ENCODE results near the gene PSMB11. TPM values are rescaled to one million over a fixed set of nuclear protein-coding genes. Genes with fewer than 3 reads are reported as not detected.
"Not testable (repeated sequence)": the region's sequence is repeated elsewhere in the genome, so short reads cannot be mapped to it uniquely, and the experiment has no call there.

The PSMB11 gene
- total and polyA plus RNA-seq, 11 donors = not detected

DNA sequence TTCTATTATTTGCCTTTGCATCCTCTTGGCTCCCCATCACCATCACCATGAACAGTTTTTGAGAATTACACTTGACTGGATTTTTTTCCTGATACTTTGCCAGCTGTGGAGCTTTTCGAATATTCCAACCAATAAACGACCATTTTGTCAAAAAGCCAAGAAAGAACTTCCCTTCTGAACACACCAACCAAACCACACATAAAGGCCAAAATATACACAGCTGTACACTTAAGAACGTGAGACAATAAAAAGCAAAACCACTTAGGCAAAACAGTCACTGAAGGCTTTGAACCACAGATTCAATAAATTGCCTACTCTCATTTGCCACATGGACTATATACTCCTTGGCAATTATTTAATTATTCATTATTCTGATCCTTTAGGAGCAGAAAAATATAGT is 33.2 kb upstream of the PSMB11 start:
- Histone ChIP-seq H3K4me3 (peak overlapping the region in 1 of 12 donors; percentile 62), H3K4me1 (peaks cover 0 to 36% (median 17%) of the 10 kb centered on the region in 12 donors), H3K27me3 (no peaks in the 10 kb centered on the region), H3K27ac (peak overlapping the region in 1 of 12 donors; percentile 84), H3K9me3 (no peaks in the 10 kb centered on the region), H3K36me3 (no peaks in the 10 kb centered on the region)
- ATAC-seq (no peak), DNase-seq (no peak)
- WGBS, 4 donors = 47 to 59% (median 56%) methylated on average over 3 of the region's 3 CpGs
- intact Hi-C loops (cut with DNase I) = no loop called here
- TF ChIP-seq POLR2A (IDR thresholded peaks at IDR 0.05) = no peak
- TF ChIP-seq, protein P1, sequence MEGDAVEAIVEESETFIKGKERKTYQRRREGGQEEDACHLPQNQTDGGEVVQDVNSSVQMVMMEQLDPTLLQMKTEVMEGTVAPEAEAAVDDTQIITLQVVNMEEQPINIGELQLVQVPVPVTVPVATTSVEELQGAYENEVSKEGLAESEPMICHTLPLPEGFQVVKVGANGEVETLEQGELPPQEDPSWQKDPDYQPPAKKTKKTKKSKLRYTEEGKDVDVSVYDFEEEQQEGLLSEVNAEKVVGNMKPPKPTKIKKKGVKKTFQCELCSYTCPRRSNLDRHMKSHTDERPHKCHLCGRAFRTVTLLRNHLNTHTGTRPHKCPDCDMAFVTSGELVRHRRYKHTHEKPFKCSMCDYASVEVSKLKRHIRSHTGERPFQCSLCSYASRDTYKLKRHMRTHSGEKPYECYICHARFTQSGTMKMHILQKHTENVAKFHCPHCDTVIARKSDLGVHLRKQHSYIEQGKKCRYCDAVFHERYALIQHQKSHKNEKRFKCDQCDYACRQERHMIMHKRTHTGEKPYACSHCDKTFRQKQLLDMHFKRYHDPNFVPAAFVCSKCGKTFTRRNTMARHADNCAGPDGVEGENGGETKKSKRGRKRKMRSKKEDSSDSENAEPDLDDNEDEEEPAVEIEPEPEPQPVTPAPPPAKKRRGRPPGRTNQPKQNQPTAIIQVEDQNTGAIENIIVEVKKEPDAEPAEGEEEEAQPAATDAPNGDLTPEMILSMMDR (IDR thresholded peaks at IDR 0.05) = no peak

DNA sequence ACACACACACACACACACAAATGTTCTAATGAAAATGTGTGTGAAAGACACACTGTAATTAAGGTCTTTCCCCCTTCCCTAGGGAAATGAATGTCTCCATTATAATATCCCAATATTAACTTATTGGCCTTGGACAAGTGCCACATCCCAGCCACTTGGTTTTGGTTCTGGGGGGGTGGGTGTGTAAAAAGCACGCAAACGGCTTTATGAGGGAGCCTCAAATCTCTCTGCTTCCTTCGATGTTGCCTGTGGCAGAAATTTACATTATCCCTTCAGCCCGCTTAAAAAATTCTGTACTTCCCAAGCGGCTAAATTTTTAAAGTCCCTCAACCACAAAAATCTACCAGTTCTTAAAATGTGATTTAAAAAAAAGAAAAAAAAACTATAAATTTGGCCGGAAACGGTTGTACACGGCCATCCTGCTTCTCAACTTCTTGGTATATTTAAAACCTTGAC is 32.5 kb upstream of the PSMB11 start:
- 26 to 34% (median 32%) methylated on average over 8 of the region's 8 CpGs for WGBS, 4 donors
- peak overlapping the region; percentile 20 to 84 (median 71) for H3K27ac ChIP-seq
- H3K4me1 ChIP-seq = peaks cover 0 to 36% (median 17%) of the 10 kb centered on the region in 12 donors
- no peaks in the 10 kb centered on the region for H3K36me3 ChIP-seq
- TF ChIP-seq, protein P1 (IDR thresholded peaks at IDR 0.05) = no peak
- no peak for TF ChIP-seq POLR2A (IDR thresholded peaks at IDR 0.05)
- ATAC-seq (no peak), DNase-seq (no peak)
- peak overlapping the region; percentile 22 to 70 (median 54) for H3K4me3 ChIP-seq
- no peaks in the 10 kb centered on the region for H3K27me3 ChIP-seq
- intact Hi-C loops (cut with DNase I) = no loop called here
- no peaks in the 10 kb centered on the region for H3K9me3 ChIP-seq

DNA sequence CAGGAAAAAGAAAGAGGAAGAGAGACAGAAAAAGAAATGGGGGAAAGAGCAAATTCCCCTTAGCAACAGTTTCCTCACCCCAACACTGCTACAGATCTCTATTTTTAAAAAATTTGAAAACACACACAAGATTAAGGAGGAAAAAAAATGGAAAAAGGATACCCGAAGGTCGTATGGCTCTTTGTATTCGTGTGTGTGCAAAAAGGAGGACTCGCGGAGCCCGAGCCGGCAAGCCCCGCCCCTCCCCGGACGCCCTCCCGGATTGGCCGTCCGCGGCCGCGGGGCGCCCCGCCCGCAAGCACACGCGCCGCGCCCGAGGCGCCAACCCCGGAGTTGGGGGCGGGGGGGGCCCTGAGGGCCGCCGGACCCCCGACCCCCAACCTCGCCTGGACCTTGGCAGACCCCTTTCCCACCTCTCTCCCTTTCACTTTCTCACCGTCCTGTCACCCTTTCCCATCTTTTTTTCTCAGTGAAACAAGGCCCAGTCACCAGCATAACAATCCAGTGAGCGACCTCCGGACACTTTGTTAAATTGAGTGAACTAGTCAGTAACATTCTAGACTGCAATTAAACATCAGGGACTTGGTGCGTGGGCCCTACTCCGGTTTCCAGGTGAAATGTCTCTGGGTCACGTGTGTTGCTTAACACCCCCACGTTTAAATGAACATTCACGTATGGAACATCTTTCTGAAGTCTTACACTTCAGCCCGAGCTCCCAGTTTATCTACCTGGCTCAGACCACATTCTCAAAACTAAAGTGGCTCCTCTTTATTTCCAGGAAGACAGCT is 31.9 kb upstream of the PSMB11 start, which contains the start of gene C14orf93:
Gene C14orf93, minus strand, starts transcription at position 205 of the 788 bp plus-strand sequence. CDS start 11,120 bp downstream, outside the sequence.
- H3K27me3 ChIP-seq = no peaks in the 10 kb centered on the region
- no peaks in the 10 kb centered on the region for H3K9me3 ChIP-seq
- ATAC-seq (peak in 3 of 4 donors; percentile 25 to 67 (median 56)), DNase-seq (peak; percentile 85 to 92 (median 87))
- WGBS, 4 donors = 2 to 3% (median 3%) methylated on average over 38 to 40 of the region's 40 CpGs
- H3K27ac ChIP-seq = peak within 1 kb of the TSS; percentile 20 to 84 (median 71)
- intact Hi-C loops (cut with DNase I) = loop anchor here in 1 of 10 donors (2.0 kb wide), 1 partner anchor 25 kb away; the partner anchor contains the start of gene PSMB5
- peaks cover 0 to 36% (median 17%) of the 10 kb centered on the region in 12 donors for H3K4me1 ChIP-seq
- H3K36me3 ChIP-seq = no peaks in the 10 kb centered on the region
- peak in 1 of 2 donors; percentile 32 for TF ChIP-seq POLR2A (IDR thresholded peaks at IDR 0.05)
- TF ChIP-seq, protein P1 (IDR thresholded peaks at IDR 0.05) = no peak
- H3K4me3 ChIP-seq = peak within 1 kb of the TSS; percentile 22 to 70 (median 54)

DNA sequence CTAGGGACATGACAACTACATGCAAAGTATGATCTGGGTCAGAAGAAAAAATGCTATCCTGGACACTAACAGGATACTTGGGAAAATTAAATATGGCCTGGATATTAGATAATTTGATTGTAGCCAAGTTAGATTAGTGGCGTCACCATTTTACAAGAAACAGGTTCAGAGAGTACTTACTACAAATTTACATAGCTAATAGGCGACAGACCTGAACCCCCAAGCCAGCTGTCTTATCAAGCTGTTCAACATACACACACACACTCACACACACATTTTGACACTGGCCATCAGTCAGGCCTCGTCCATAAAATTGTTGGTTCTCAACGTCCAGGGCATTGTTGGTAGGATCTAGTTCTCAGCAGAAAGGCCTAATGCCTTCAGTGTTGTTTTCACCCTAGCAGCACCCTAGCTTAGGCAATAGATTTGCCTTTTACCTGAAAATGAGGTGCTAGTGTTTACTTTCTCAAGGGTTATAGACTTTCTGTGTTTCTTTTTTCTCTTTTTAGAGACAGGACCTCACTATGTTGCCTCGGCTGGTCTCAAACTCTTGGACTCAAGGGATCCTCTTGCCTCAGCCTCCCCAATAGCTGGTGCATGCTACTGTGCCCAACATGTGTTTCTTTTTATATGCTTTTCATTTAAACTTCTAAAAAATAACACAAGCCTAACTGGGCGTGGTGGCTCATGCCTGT is 28.8 kb upstream of the PSMB11 start:
- no peak for ATAC-seq
- intact Hi-C loops (cut with DNase I) = no loop called here
- H3K27me3 ChIP-seq = no peaks in the 10 kb centered on the region
- no peak for DNase-seq
- H3K9me3 ChIP-seq = no peaks in the 10 kb centered on the region
- no peak overlapping the region for H3K4me3 ChIP-seq
- H3K4me1 ChIP-seq = peaks cover 0 to 19% (median 5%) of the 10 kb centered on the region in 12 donors
- H3K27ac ChIP-seq = no peak overlapping the region
- 67 to 83% (median 77%) methylated on average over 6 of the region's 6 CpGs for WGBS, 4 donors
- no peaks in the 10 kb centered on the region for H3K36me3 ChIP-seq
- TF ChIP-seq, protein P1 (IDR thresholded peaks at IDR 0.05) = no peak
- no peak for TF ChIP-seq POLR2A (IDR thresholded peaks at IDR 0.05)

DNA sequence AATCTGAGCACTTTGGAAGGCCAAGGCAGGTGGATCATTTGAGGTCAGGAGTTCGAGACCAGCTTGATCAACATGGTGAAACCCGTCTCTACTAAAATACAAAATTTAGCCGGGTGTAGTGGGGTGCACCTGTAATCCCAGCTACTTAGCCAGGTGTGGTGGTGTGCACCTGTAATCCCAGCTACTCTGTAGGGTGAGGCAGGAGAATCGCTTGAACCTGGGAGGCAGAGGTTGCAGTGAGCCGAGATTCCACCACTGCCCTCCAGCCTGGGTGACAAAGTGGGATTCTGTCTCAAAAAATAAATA is 28.3 kb upstream of the PSMB11 start:
- H3K4me1 ChIP-seq = peaks cover 0 to 14% (median 5%) of the 10 kb centered on the region in 12 donors
- H3K36me3 ChIP-seq; H3K4me3 ChIP-seq; DNase-seq; intact Hi-C loops (cut with DNase I); H3K9me3 ChIP-seq; H3K27me3 ChIP-seq; ATAC-seq; H3K27ac ChIP-seq: not testable (repeated sequence)
- WGBS, 4 donors = 88 to 97% (median 95%) methylated on average over 5 of the region's 5 CpGs

Data from heart left ventricle (tissue), 16 donors.